Inferior parietal cortex (tissue), 1 donor: ENCODE measurements around the gene WFDC5.

Experiments
- DNase-seq: peaks from one replicate; pipeline ENCODE4 v3.0.0-alpha.2; 2016; ENCODE audit errors: extremely low spot score

WFDC5 gene

DNA sequence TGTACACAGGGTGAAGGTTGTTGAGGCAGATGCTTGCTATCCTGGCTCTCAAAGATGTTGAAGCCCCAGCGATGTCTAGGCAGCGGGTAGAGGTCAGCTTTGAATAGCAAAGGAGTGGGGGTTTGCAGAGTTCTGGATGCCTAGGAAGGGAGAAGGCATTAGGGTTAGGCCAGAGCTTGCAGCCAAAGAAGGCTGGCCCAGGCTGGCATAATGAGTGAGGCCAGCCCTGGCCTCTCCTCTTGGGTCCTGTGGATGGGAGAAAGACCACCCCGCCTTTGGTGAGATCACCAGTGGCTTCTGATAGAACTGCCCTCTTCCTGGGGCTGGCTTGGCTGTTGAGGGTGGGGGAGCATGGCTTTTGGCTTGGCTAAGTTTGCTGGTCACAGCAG lies 406 bp upstream of the WFDC5 start:
- no peak for DNase-seq

DNA sequence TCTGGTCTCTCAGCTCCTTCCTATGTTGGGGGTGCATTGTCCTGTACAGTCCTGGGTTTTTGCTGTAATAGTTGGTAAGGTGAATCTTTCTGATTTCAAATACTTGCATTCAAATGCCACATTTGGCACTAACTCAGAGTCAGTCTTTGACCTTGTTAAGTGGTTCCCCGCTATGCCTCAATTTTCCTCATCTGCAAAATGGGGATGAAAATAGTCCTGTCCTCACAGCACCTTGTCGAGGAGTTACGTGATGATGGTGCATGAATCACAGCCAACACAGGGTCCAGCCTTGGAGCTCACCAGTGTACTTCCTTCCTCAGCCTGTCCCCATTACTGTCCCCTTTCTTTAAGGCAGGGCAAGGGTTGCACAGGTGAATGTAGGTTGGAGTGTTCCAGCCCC lies 1.1 kb downstream of the WFDC5 start:
- DNase-seq, result no peak

DNA sequence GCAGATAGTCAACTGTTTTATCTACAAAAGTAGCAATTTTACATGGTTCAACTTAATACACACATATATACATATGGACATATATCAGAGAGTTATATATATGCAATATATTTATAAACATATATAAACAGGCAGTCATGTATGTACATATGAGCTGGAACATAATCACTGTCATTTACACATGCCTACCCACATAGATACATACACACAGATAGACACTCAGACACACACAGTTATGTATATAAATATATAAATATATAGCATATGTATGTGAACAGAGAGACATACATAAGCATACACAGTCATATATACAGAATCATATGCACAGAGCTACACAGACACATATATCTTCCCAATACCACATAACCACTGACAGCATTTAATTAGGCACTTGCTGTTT lies 2.2 kb downstream of the WFDC5 start:
- DNase-seq, result no peak

DNA sequence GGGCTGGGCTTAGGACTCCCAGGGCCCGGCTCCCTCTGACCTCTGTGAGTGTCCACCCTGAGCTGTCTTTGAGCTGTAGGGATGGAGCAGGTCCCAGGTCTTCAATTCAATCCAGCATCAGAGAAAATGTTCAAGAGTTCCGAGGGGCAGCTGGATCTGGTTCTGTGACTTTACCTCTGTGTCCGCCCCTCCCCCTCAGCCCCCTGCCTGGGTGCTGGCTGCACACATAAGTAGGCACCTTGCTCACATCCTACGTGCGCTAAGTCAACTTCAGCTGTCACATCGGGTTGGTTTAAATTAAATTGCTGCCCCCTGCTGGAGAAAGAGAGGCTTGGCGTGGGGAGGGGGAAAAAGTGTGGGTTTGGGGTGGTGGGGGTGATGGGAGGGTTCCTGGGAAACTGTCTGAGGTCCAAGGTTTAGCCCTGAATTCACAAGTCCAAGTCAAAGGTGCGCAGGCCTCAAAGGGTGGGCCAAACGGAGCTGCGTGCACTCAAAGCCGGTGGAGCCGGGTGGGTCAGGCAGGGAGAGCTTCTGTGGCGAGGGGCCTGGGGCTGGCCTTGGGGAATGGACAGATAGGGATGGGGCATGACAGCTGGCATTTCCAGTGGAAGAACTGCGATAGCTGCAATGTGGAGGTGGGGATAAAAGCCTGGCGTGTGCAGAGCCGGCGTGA lies 3.0 kb downstream of the WFDC5 start:
- DNase-seq, result no peak

DNA sequence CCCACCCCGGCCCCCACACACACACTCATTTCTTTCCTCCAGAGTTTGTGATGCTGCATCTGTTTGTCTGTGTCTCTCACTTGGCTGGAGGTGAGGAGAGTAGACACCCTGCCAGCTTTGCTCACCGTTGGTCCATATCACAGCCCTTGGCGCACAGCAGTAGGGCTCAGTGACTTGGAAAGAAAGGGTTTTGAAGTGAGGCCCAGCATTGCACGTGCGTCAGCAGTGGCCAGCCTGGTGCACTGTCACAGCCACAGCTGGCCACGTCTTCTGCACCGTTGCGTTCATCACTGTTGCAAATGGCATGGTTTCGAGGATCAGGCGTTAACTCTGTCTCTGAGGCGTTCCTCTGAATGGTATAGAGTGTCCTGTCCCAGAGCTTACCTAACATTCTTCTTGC lies 3.7 kb downstream of the WFDC5 start:
- DNase-seq, result no peak

DNA sequence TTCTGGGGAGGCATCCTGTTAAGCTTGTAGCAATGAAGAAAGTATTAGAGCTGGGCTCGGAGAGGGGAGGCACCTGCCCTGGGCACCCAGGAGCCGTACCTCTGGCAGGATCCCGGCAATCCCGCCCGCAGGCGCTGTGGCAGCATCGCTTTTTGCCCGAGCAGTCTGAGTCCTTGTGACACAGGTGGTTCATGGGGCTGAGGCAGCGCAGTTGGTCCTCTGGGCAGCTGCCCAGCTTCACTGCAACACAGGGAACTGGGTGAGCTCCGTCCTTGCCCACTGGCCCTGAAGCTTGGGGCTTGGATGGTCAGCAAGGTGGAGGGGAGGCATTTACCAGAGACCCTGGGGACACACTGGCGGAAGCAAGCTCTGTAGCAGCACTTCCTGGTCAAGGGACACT lies 4.7 kb downstream of the WFDC5 start:
- DNase-seq, result no peak

DNA sequence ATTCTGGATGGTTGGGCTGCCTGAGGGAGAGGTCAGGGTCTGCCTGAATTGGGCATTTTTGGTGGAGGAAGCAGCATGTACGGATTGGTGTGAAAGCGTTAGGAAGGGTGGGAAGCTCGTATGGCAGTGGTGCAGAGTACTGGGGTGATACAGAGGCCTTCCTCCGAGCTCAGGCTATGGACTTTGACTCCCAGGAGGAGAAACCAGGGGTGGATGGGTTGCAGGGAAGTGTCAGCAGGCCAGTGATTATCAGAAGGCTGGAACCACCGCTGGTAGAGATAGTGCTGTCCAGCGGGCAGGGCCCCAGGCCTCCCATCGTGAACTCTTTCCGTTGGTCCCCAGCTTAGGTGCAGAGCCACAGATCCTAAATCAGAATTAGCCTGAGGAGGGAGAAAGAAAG lies 5.3 kb downstream of the WFDC5 start:
- no peak for DNase-seq

DNA sequence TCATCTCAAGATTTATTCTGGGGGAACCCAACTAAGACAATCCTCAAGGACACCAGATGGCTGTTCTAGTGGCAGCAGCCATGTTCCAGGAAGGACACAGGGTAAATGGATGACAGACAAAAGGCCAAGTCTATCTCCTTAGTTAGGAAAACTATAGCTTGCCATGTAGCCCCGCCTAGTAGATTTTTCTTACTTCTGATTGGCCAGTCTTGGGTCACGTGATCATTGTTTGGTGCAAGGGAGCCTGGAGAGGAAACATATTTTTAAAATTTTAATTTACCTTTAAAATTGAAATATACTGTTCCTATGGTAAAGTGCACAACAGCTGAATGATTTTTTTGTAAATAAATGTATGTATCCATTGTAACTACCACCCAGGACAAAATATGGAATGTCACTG lies 9.7 kb downstream of the WFDC5 start:
- DNase-seq, result no peak

DNA sequence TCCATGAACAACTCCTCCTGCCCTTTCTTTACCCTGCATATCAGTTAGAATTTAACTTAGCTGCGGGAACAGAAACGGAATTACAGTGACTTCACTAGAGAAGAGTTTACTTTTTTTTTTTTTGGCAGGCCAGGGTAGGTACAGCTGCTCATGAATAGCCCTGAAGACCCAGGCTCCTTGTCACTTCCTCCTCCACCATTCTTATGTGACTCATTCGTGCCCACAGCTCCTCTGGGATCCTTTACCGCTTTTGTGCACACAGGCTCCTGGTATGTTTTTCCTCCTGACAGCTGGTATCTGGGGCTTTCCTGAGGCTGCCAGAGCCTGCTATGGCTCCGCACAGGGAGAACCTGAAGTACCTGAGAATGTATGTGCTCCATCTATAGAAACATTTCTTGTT lies 10.2 kb downstream of the WFDC5 start:
- DNase-seq, result peak; percentile 45

DNA sequence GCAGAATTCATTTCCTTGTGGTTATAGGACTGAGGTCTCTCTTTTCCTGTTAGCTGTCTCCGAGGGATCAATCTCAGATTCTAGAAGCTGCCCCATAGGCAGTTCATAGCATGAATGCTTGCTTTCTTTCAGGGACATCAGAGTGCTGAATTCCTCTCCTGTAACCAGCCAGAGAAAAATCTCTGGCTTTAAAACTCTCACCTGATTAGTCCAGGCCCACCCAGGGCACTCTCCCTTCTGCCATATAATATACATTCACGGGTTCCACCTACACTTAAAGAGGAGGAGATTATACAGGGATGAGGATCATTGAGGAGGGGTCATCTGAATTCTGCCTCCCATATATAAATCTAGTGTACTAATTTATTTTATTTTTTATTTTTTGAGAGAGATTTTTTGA lies 11.9 kb downstream of the WFDC5 start:
- no peak for DNase-seq

DNA sequence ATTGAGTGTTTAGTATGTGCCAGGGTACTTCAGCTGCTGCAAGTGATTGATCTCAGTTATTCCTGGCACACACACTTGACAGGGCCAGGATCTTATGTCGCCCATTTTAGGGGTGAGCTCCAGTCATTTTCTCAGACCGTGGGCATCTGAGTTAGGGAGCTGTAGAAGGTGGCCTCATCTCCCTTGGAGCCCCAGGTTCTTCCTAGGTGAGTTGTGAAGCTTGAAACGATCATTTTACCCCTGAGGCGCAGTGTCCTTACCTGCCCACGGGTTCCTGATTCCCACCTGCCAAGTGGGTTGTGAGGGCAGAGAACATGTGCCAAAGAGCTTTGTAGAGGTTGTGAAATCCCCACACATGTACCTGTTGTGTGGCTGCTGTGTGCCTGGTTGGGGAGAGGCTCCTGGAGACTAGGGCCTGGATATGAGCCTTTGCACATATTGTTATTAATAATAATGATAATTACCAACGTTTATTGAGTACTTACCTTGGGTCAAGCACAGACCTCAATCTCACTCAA lies 13.6 kb downstream of the WFDC5 start:
- DNase-seq, result no peak

DNA sequence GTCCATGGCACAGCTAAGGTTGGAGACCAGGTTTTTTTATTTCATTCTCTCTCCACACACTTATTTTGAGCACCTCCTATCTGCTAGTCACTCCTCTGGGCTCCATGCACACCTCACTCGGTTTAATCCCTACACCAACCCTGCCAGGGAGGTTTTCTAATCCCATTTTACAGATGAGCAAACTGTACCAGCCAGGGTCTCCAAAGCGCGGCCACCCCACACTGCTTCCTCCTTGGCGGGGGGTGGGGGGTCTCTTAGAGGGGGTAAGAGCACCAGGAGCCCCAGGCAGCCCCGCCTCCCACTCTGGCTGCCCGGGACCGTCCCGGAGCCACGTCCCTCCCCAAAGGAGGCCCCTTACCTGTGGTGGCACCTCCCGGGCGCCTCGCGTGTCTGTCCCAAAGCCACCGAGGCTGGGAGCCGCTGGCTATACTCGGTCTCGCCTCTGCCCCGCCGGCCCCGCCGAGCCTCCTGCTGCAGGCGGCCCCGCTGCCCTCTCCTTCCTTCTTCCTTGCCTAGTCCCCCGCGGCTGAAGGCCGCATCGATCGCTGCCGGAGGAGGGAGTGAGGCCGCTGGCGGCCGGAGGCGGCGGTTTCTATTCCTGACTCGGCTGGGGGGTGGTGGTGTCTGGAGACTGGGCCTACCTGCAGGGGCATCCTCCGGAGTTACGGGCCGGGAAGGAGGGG lies 14.3 kb downstream of the WFDC5 start, which contains the start of gene KCNS1:
Gene KCNS1, minus strand, starts transcription at position 565 of the 683 bp plus-strand sequence. CDS start 1,891 bp downstream, outside the sequence.
- DNase-seq, result no peak

DNA sequence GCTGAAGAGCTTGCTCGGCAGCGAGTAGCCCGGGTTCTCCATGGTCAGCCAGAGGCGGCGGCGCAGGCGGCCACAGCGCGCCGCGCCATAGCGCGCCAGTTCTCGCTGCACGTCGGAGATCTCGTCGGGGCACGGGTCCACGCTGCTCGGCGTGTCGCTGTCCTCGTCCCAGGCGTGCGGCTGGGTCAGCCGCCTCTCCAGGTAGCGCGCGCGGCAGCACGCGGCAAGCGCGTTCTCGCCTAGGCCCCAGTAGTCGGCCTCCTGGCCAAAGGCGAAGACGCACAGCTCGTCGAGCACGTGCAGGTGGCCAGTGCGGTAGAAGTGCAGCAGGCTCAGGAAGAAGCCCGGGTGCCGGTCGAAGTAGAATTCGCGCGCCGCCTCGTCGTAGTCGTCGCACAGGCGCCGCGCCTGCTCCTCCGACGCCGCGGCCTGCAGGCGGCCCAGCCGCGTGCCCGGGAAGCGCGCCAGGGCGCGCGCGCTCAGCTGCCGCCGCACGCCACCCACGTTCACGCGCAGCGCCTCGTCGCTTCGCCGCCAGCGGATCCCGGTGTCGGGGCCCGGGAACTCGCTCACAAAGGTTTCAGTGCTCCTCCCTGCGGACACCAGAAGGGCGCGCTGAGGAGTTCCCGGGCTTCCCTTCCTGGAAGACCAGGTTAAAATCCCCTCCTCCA lies 16.7 kb downstream of the WFDC5 start:
- no peak for DNase-seq

DNA sequence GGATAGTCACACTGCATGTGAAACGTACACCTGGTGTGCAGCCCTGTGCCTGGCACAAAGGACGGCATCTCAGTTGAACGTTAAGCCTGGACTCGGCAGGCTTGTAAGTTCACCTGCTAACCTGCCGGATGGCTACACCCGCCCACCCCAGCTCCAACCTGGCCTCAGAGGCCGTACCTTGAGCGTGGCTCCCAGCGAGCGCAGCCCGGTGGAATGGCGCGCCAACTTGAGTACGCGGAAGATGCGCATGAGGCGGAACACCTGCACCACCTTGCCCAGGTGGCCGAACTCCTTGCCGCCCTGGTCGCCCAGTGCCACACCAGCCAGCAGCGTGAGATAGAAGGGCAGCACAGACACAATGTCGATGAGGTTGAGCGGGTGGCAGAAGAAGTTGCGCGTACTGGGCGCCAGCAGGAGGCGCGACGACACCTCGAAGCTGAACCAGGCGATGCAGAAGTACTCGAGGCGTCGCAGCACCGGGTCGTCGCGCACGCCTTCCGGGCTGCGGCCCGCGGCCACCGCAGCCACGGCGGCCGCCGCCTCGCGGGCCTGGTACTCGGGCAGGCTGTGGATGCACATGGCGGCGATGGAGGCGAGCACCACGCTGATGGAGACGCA lies 17.4 kb downstream of the WFDC5 start:
- DNase-seq, result no peak

DNA sequence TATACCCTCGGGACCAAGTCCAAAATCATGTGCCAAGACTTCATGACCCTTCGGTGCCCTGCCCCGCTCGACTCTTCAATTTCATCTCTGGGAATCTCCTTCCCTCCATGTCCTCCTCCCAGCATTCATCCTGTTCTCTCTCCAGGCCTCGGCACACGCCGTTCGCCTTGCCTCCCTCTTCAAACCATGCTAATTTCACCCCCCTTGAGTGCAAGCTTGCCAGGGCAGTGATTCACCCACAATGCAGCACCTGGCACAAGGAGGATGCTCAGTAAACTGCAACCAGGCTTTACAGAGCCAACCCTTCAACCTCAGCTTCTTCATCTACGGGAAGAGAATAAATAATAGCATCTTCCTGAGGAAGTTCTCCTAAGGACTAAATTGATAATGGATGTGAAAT lies 18.2 kb downstream of the WFDC5 start:
- peak; percentile 30 for DNase-seq

DNA sequence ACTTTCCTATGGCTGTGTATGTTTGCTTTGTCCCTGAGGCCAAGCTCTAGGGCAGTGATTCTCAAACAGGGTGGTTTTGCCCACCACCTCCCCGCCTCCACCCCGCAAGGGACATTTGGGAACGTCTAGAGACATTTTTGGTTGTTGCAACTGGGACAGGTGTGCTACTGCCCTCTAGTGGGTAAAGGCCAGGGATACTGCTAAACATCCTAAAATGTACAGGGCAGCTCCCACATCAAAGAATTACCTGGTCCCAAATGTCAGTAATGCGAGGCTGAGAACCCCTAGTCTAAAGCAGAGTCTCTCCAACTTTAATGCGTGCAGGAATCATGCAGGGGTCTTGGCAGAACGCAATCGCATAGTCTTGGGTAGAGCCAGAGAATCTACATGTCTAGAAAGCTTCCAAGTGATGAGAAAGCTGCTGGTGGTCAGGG lies 19.2 kb downstream of the WFDC5 start:
- peak; percentile 85 for DNase-seq

DNA sequence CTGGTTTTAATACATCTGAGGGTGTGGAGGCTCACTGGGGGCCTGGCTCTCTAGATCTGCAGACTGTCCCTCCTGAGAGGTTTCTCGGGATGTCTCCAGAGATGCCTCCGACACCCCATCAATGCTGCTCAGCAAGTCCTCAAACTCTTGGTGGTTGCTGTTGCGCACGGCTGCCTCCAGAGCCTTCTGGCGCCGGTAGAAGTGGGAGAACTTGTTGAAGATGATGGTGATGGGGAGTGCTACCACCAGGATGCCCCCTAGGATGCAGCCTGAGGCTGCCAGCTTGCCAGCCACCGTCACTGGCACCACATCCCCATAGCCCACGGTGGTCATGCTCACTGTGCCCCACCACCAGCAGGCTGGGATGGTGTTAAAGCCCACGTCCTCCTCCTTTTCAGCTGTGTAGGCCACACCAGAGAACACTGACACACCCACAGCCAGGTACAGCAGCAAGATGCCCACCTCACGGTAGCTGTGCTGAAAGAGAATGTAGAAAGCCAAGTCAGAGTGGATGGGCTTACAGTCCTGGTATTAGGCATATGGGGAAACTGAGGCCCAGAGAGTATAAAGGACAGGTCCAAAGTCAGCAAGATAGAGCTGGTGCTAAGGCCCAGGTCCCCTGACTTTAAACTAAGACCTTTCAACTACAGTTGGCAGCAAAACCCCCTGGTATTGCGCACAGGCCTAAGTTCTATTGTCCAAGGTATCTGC lies 20.0 kb downstream of the WFDC5 start:
- no peak for DNase-seq

DNA sequence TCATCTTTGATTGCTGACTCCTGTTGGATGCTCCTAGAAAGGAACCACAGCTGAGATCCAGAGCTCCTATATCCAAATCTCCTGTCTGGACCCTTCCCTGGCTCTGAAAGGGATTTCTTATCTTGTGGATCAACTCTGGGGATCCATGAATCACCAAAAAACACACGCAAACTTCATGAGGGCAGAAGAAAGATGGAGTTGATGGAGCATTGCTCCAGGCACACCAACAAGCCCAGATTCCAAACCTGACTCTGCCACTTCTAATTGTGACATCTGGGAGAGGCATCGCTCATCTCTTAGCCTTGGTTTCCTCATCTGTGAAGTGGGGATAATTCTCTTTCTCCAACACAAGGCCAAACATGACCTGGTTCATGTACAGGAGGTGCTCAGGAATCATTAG lies 20.8 kb downstream of the WFDC5 start:
- no peak for DNase-seq

DNA sequence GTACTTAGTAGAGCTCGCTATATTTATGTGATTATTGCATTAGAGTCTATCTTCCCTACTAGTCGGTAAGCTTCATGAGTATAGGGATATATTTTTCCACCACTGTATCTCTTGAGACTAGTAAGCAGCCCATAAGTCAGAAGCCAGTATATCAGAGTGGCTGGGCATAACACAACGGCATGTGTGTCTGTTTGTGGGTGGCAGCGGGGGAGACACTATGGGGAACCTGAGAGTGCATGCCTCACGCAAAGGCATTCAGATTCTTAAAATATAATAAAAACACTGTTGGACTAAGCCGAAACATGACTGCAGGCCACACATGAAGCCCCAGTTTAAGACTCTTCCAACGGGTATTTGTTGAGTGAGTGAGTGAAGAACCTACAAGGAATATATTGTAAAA lies 22.1 kb downstream of the WFDC5 start:
- DNase-seq, result no peak

DNA sequence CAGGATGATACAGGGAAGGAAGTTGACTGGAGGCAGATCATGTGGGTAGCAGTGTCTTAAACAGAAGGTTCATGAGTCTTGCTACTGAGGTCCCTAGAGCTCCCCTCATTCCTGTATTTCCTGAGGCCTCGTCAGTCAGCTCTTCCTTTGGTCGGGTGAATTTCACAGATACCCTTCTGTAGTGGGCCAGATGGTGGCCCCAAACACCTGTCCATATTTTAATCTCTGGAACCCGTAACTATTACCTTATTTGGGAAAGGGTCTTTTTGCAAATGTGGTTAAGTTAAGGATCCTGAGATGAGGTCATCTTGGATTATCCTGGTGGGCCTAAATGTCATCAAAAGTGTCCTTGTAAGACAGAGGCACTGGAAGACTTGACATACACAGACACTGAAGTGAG lies 23.6 kb downstream of the WFDC5 start:
- no peak for DNase-seq

DNA sequence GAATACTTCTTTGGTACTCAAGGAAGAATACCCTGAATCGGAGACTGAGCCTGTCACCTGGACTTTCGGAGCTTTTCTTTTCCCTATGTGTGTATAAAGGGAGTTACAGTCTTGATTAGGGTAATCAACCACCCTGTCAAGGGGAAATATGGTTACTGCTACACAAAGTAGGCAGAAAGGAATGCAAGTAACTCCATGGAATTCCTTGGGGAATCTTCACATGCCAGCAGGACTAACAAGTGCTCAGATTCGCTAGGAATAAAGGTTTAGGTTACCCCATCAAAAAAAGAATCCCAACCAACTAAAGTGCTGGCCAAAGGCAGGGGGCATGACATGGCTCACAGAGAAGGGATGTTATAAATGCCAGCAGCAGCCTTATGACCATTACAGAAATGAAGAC lies 24.5 kb downstream of the WFDC5 start:
- no peak for DNase-seq

DNA sequence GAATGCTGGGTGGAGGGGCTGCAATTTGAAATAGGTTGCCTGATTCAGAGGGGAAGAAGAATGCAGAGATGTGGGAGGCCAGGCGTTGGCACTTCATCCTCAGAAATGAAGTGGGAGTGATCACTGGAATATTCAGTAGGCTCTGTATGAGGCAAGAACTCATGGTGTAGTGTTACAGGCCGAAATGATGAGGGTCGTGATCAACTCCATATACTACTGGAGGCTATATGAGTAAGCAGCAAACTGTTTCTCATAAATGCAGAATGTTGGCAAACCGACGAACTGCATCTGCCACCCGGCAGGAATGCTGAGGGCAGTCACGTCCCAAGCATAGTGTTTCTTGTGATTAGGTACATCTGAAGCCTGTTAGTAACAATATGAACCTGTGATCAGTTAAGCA lies 26.7 kb downstream of the WFDC5 start:
- DNase-seq, result no peak
